B cell (primary cell): Measurements from ENCODE around the gene MIOX. TPM values are rescaled to one million over a fixed set of nuclear protein-coding genes. Genes with fewer than 3 reads are reported as not detected.

Experiments
- ATAC-seq: fragments of 200-7000 bp; cut with Tn5 transposase; one replicate; pipeline ENCODE4 v1.10.0; 2021; ENCODE audit warnings: low read depth, mild to moderate bottlenecking, moderate number of reproducible peaks, moderate library complexity
- CTCF ChIA-PET: fragments of 350-600 bp; sonication (Branson Sonifier 250); formaldehyde crosslinking; loops from one replicate; lab custom pipeline; 2021; ENCODE audit warnings: antibody characterized with exemption, inconsistent platforms; lab: Charles Lee
- POLR2A ChIA-PET: fragments of 350-600 bp; sonication (Branson Sonifier 250); formaldehyde crosslinking; loops from one replicate; lab custom pipeline; 2021; ENCODE audit warnings: antibody characterized with exemption; lab: Charles Lee
- DNase-seq: peaks from one replicate; pipeline ENCODE4 v3.0.0; 2013
- H2AFZ ChIP-seq: 2 replicates; pipeline ENCODE4 v1.6.1; 2012; ENCODE audit warnings: mild to moderate bottlenecking, low read depth, low read length; ENCODE audit not compliant: insufficient read depth, poor library complexity, severe bottlenecking
- H3K27ac ChIP-seq, 2 donors: 1 replicate in 1 of 2; 2 replicates in 1 of 2; pipeline ENCODE4 v1.5.1; 2012 to 2013; ENCODE audit warnings: low read length in 2 of 2, mild to moderate bottlenecking in 2 of 2, moderate library complexity in 1 of 2
- H3K27me3 ChIP-seq, 4 experiments: fragments of 200-600 bp in 1 of 4; sonication (generic) in 1 of 4; replicated peaks in 1 of 4; 1 replicate in 2 of 4; 2 replicates in 2 of 4; pipeline versions ENCODE4 v1.6.1 to v1.7.0; 2013 to 2016; ENCODE audit warnings: low read length in 3 of 4, mild to moderate bottlenecking in 2 of 4, mixed read lengths in 1 of 4, moderate library complexity in 1 of 4; ENCODE audit not compliant: insufficient read depth in 4 of 4, control insufficient read depth in 3 of 4; ENCODE audit errors: control extremely low read depth in 1 of 4
- H3K36me3 ChIP-seq, 2 experiments: replicated peaks in 1 of 2; 1 replicate in 1 of 2; 2 replicates in 1 of 2; pipeline versions ENCODE4 v1.6.1 to v1.7.1; 2013; ENCODE audit warnings: low read length in 1 of 2; ENCODE audit not compliant: insufficient read depth in 2 of 2, control insufficient read depth in 1 of 2; ENCODE audit errors: control extremely low read depth in 1 of 2, extremely low read depth in 1 of 2
- H3K4me1 ChIP-seq, 2 donors: fragments of 200-600 bp in 1 of 2; sonication (generic) in 1 of 2; 1 replicate in 1 of 2; 2 replicates in 1 of 2; pipeline versions ENCODE4 v1.5.1 to v1.6.1; 2013 to 2017; ENCODE audit warnings: low read length in 2 of 2; ENCODE audit not compliant: control insufficient read depth in 2 of 2, insufficient read depth in 2 of 2
- H3K4me2 ChIP-seq: replicated peaks from 2 replicates; pipeline ENCODE3; 2012; ENCODE audit warnings: mild to moderate bottlenecking, low read depth, low read length; ENCODE audit not compliant: poor library complexity, severe bottlenecking
- H3K4me3 ChIP-seq, 5 experiments: fragments of 200-600 bp in 1 of 5; sonication (generic) in 1 of 5; 1 replicate in 3 of 5; 2 replicates in 2 of 5; pipeline versions ENCODE4 v1.5.1 to v1.7.0; 2011 to 2016; ENCODE audit warnings: low read length in 4 of 5, mild to moderate bottlenecking in 4 of 5, low read depth in 2 of 5, control low read depth in 1 of 5, moderate library complexity in 1 of 5; ENCODE audit not compliant: insufficient read depth in 1 of 5; ENCODE audit errors: control extremely low read depth in 1 of 5, extremely low read depth in 1 of 5
- H3K79me2 ChIP-seq: fragments of 200-600 bp; sonication (generic); one replicate; pipeline ENCODE4 v1.6.0; 2016; ENCODE audit warnings: low read length; ENCODE audit not compliant: control insufficient read depth, insufficient read depth
- H3K9ac ChIP-seq: fragments of 200-600 bp; sonication (generic); 2 replicates; pipeline ENCODE4 v1.6.1; 2017; ENCODE audit warnings: mild to moderate bottlenecking, low read length, moderate library complexity
- H3K9me3 ChIP-seq, 3 donors: one replicate each; pipeline versions ENCODE4 v1.6.1 to v1.7.1; 2013; ENCODE audit warnings: low read length in 2 of 3; ENCODE audit not compliant: control insufficient read depth in 2 of 3, insufficient read depth in 1 of 3; ENCODE audit errors: control extremely low read depth in 1 of 3
- H4K20me1 ChIP-seq: 2 replicates; pipeline ENCODE4 v1.6.0; 2012; ENCODE audit warnings: mild to moderate bottlenecking, low read length; ENCODE audit not compliant: insufficient read depth, control insufficient read depth, poor library complexity, severe bottlenecking
- H3K27ac Mint-ChIP-seq: one replicate; pipeline ENCODE4 v1.8.0; 2021; ENCODE audit warnings: mixed read lengths
- H3K27me3 Mint-ChIP-seq: one replicate; pipeline ENCODE4 v1.8.0; 2021; ENCODE audit warnings: mixed read lengths
- H3K4me1 Mint-ChIP-seq: one replicate; pipeline ENCODE4 v1.8.0; 2021; ENCODE audit warnings: mixed read lengths
- H3K4me3 Mint-ChIP-seq: one replicate; pipeline ENCODE4 v1.8.0; 2021; ENCODE audit warnings: mixed read lengths
- H3K9me3 Mint-ChIP-seq: one replicate; pipeline ENCODE4 v1.8.0; 2022; ENCODE audit warnings: mixed read lengths; ENCODE audit not compliant: insufficient read depth
- CTCF ChIP-seq: fragments of 200-600 bp; IDR thresholded peaks from one replicate; pipeline ENCODE4 v1.8.0; 2022; ENCODE audit warnings: antibody characterized with exemption, mild to moderate bottlenecking
- EZH2 ChIP-seq: IDR thresholded peaks from 2 replicates; pipeline ENCODE4 v1.6.1; 2012; ENCODE audit warnings: borderline replicate concordance, low read depth, mild to moderate bottlenecking, moderate library complexity, low read length; ENCODE audit not compliant: insufficient read depth, poor library complexity, severe bottlenecking
- WGBS: methylation state at CpG from one replicate; pipeline ENCODE4 v1.1.5; 2013; ENCODE audit warnings: missing lambda C conversion rate; ENCODE audit not compliant: insufficient coverage; 5-methylcytosine and 5-hydroxymethylcytosine counted together
- intact Hi-C: fragments of 100-400 bp; cut with micrococcal nuclease; formaldehyde crosslinking; loops from one replicate; pipeline ENCODE4 v1.10.0; 2022
- polyA plus RNA-seq: library from polyadenylated mRNA; depleted of rRNA; stranded (reverse); fragments of >200 nt; gene quantifications from 2 replicates; pipeline ENCODE4 v1.2.3, GENCODE V29; 2012
- total RNA-seq, 2 donors: library from RNA; stranded (reverse); fragments of 120-200 nt in 1 of 2; gene quantifications; 1 replicate in 1 of 2; 2 replicates in 1 of 2; pipeline versions ENCODE4 v1.2.3 to v1.2.4, GENCODE V29; 2013 to 2022

The MIOX gene
- total and polyA plus RNA-seq, 2 donors (not counting 1 experiment from before 2014, with no cell fraction given), result 0.88 TPM; not detected in 1

DNA sequence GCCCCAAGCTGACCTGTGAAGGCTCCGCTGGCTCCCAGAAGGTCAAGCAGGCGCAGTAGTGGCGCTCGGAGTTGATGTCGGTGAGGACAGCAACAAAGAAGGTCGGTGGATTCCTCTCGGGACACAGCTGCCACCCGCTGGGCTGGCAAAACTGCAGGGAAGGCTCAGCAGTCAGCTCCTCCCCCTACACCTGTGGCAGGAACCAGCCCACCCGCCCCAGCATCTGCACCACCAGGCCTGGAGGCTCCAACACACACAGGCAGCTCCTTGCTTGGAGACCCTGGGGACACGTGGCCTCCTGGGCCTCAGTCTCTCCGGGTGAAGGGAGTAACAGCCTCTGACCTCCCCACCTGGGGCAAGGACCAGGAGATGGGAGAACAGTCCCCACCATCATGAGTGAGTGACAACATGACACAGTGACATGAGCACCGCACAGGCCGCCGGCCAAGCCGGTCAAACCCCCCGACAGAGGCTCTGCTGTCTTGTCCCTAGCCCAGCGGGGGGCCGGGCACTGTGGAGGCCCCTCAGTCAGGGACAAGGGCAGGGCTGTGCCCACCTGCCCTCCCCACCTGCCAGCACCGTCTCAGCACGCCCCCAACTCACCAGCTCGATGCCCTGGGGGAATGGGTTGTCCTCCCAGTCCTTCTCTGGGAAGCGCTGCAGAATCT, 18.8 kb upstream of the MIOX start:
- ChIA-PET POLR2A (interaction anchor here (0.7 to 2.6 kb wide), 2 partner anchors 40 to 63 kb away, joined by 8 read pairs; partner anchors contain the start of genes LMF2 and NCAPH2), CTCF (interaction anchor here (1.0 to 2.2 kb wide), 5 partner anchors 12 to 153 kb away, joined by 3 to 7 read pairs (median 6); no protein-coding TSS in a partner anchor)
- Mint-ChIP-seq H3K27ac (peak overlapping the region; percentile 96), H3K9me3 (no peaks in the 10 kb centered on the region), H3K4me3 (no peak overlapping the region), H3K27me3 (no peaks in the 10 kb centered on the region), H3K4me1 (peaks cover 56% of the 10 kb centered on the region)
- DNase-seq (no peak), ATAC-seq (no peak)
- H3K9me3 ChIP-seq, result no peaks in the 10 kb centered on the region
- peaks cover 46% of the 10 kb centered on the region for H3K79me2 ChIP-seq
- H4K20me1 ChIP-seq, result peaks cover 52% of the 10 kb centered on the region
- TF ChIP-seq CTCF (no peak), EZH2 (no peak)
- peak overlapping the region in 1 of 2 donors; percentile 90 for H3K27ac ChIP-seq
- no peak overlapping the region for H3K9ac ChIP-seq
- peaks cover 0 to 56% of the 10 kb centered on the region in 2 experiments for H3K36me3 ChIP-seq
- no peak overlapping the region for H2AFZ ChIP-seq
- peaks cover 49 to 53% of the 10 kb centered on the region in 2 donors for H3K4me1 ChIP-seq
- no peak overlapping the region for H3K4me3 ChIP-seq
- intact Hi-C loops, result loop anchor here (2.0 kb wide), 1 partner anchor 21 kb away; no protein-coding TSS in a partner anchor
- H3K27me3 ChIP-seq, result no peaks in the 10 kb centered on the region
- 69% methylated on average over 21 of the region's 22 CpGs for WGBS
- H3K4me2 ChIP-seq, result peak overlapping the region; percentile 99

- ATAC-seq, result no peak
- H3K9ac ChIP-seq, result no peak overlapping the region
- ChIA-PET CTCF (interaction anchor here (0.8 to 2.6 kb wide), 7 partner anchors 11 to 153 kb away, joined by 3 to 10 read pairs (median 6); partner anchors contain the start of genes SCO2 and SYCE3), POLR2A (interaction anchor here (0.6 to 2.6 kb wide), 6 partner anchors 25 to 114 kb away, joined by 4 to 22 read pairs (median 8); partner anchors contain the start of genes CHKB, LMF2, NCAPH2 and SCO2)
- no peaks in the 10 kb centered on the region for H3K9me3 ChIP-seq
- peaks cover 53% of the 10 kb centered on the region for H3K79me2 ChIP-seq
- peaks cover 0 to 49% of the 10 kb centered on the region in 2 experiments for H3K36me3 ChIP-seq
- H4K20me1 ChIP-seq, result peaks cover 59% of the 10 kb centered on the region
- Mint-ChIP-seq H3K4me1 (peaks cover 63% of the 10 kb centered on the region), H3K4me3 (peak overlapping the region; percentile 83), H3K27me3 (no peaks in the 10 kb centered on the region), H3K9me3 (no peaks in the 10 kb centered on the region), H3K27ac (peak overlapping the region; percentile 96)
- TF ChIP-seq CTCF (no peak), EZH2 (no peak)
- peak overlapping the region; percentile 99 for H3K4me2 ChIP-seq
- H2AFZ ChIP-seq, result no peak overlapping the region
- intact Hi-C loops, result loop anchor here (1.0 to 2.0 kb wide), 6 partner anchors 22 to 277 kb away; partner anchors contain the start of genes LMF2, PPP6R2 and TUBGCP6
- peak overlapping the region; percentile 69 to 90 for H3K27ac ChIP-seq
- no peak overlapping the region for H3K4me3 ChIP-seq
- H3K27me3 ChIP-seq, result no peaks in the 10 kb centered on the region
- 63% methylated on average over 7 of the region's 8 CpGs for WGBS
- DNase-seq, result no peak
- H3K4me1 ChIP-seq, result peaks cover 56 to 60% of the 10 kb centered on the region in 2 donors
Observed at GRCh38 chr22:50468626-50469025, 18.0 kb upstream of the MIOX start.
